Ureter (tissue), 1 donor: ENCODE measurements around the gene SH2D7. TPM values are rescaled to one million over a fixed set of nuclear protein-coding genes. Genes with fewer than 3 reads are reported as not detected.

Source experiments
- DNase-seq: peaks from one replicate; pipeline ENCODE4 v3.0.0-alpha.2; 2020; ENCODE audit warnings: low spot score
- total RNA-seq: library from RNA; stranded (reverse); gene quantifications from one replicate; pipeline ENCODE4 v1.2.4, GENCODE V29; 2023
- donor health status: DM: yes; HTN: yes; CAD: no.

SH2D7 gene
- total RNA-seq, 1 donor from 2014 or later, result not detected

- no peak for DNase-seq
These were observed 14.5 kb upstream of the SH2D7 start for GRCh38 chr15:78077871-78078210.

- DNase-seq, result no peak
These were observed 12.9 kb upstream of the SH2D7 start for GRCh38 chr15:78079298-78080087.

- DNase-seq, result no peak
These were observed 12.3 kb upstream of the SH2D7 start for GRCh38 chr15:78080088-78080460.

GRCh38 chr15:78082106-78082742, 10.1 kb upstream of the SH2D7 start:
- no peak for DNase-seq

- no peak for DNase-seq
These were observed 9.6 kb upstream of the SH2D7 start for GRCh38 chr15:78082743-78083110.

- no peak for DNase-seq
These were observed 9.2 kb upstream of the SH2D7 start for GRCh38 chr15:78083186-78083585.

- no peak for DNase-seq
These were observed 8.5 kb upstream of the SH2D7 start for GRCh38 chr15:78083687-78084448.

- DNase-seq, result no peak
These were observed 8.0 kb upstream of the SH2D7 start for GRCh38 chr15:78084449-78084750.

- no peak for DNase-seq
These were observed 6.4 kb upstream of the SH2D7 start for GRCh38 chr15:78085928-78086327.

- no peak for DNase-seq
These were observed 4.2 kb upstream of the SH2D7 start for GRCh38 chr15:78087951-78088772.

GRCh38 chr15:78088773-78089080, 3.6 kb upstream of the SH2D7 start:
- no peak for DNase-seq

GRCh38 chr15:78090422-78091063, 1.8 kb upstream of the SH2D7 start:
- DNase-seq, result no peak

GRCh38 chr15:78093242-78094020, 1.1 kb downstream of the SH2D7 start:
- DNase-seq, result no peak

- no peak for DNase-seq
These were observed 5.3 kb downstream of the SH2D7 start for GRCh38 chr15:78097667-78098066.

GRCh38 chr15:78098131-78098755, 5.9 kb downstream of the SH2D7 start:
- DNase-seq, result no peak

GRCh38 chr15:78100886-78101285, 8.5 kb downstream of the SH2D7 start:
- DNase-seq, result no peak

- no peak for DNase-seq
These were observed 9.2 kb downstream of the SH2D7 start for GRCh38 chr15:78101423-78102105.

- no peak for DNase-seq
These were observed 9.8 kb downstream of the SH2D7 start for GRCh38 chr15:78102211-78102610.

GRCh38 chr15:78102741-78103140, 10.4 kb downstream of the SH2D7 start:
- no peak for DNase-seq
